HEK293T (cell line): ENCODE results near the gene ABCC5.

Source experiments
- CTCF ChIA-PET: fragments of 350-600 bp; formaldehyde crosslinking; extraction: SDS; loops from one replicate; lab custom pipeline; 2021; ENCODE audit warnings: antibody characterized with exemption, inconsistent platforms; lab: Yijun Ruan, JAX
- POLR2A ChIA-PET: fragments of 350-600 bp; formaldehyde crosslinking; extraction: SDS; loops from one replicate; lab custom pipeline; 2020; ENCODE audit warnings: antibody characterized with exemption, inconsistent platforms; lab: Yijun Ruan, JAX
- DNase-seq: peaks from one replicate; pipeline ENCODE4 v3.0.0; 2012; ENCODE audit warnings: mixed read lengths; ENCODE audit errors: extremely low spot score
- ARNT ChIP-seq: fragments of 450-650 bp; IDR thresholded peaks from 2 replicates; pipeline ENCODE4 v1.6.1; 2017; ENCODE audit warnings: mild to moderate bottlenecking
- BHLHE40 ChIP-seq: fragments of 450-650 bp; IDR thresholded peaks from 2 replicates; pipeline ENCODE4 v1.6.1; 2016; ENCODE audit warnings: mild to moderate bottlenecking, moderate library complexity, borderline replicate concordance
- CTBP1 ChIP-seq: fragments of 450-650 bp; IDR thresholded peaks from 2 replicates; pipeline ENCODE4 v1.6.1; 2016; ENCODE audit warnings: borderline replicate concordance
- ELF4 ChIP-seq: fragments of 450-650 bp; IDR thresholded peaks from 2 replicates; pipeline ENCODE4 v1.6.1; 2017; ENCODE audit warnings: antibody characterized with exemption
- FOXA1 ChIP-seq: fragments of 450-650 bp; IDR thresholded peaks from 2 replicates; pipeline ENCODE4 v1.6.1; 2016; ENCODE audit warnings: mild to moderate bottlenecking
- FOXK2 ChIP-seq: fragments of 450-650 bp; IDR thresholded peaks from 2 replicates; pipeline ENCODE4 v1.6.1; 2016; ENCODE audit warnings: mild to moderate bottlenecking
- FOXM1 ChIP-seq: fragments of 450-650 bp; IDR thresholded peaks from 2 replicates; pipeline ENCODE4 v1.6.1; 2017; ENCODE audit warnings: mild to moderate bottlenecking, borderline replicate concordance
- HDGF ChIP-seq: fragments of 450-650 bp; IDR thresholded peaks from 2 replicates; pipeline ENCODE4 v1.6.1; 2017; ENCODE audit warnings: antibody characterized with exemption, borderline replicate concordance
- L3MBTL2 ChIP-seq: fragments of 450-650 bp; conservative IDR thresholded peaks from 2 replicates; pipeline ENCODE4 v1.6.1; 2016; ENCODE audit warnings: mild to moderate bottlenecking
- LEF1 ChIP-seq: fragments of 450-650 bp; IDR thresholded peaks from 2 replicates; pipeline ENCODE4 v1.6.1; 2017; ENCODE audit warnings: mild to moderate bottlenecking, borderline replicate concordance
- NFRKB ChIP-seq: fragments of 450-650 bp; IDR thresholded peaks from 2 replicates; pipeline ENCODE4 v1.6.1; 2016; ENCODE audit warnings: mild to moderate bottlenecking, moderate library complexity
- SP1 ChIP-seq: fragments of 450-650 bp; IDR thresholded peaks from 2 replicates; pipeline ENCODE4 v1.6.1; 2017
- SUZ12 ChIP-seq: fragments of 450-650 bp; IDR thresholded peaks from 2 replicates; pipeline ENCODE4 v1.6.1; 2016; ENCODE audit warnings: mild to moderate bottlenecking
- TARDBP ChIP-seq: fragments of 450-650 bp; IDR thresholded peaks from 2 replicates; pipeline ENCODE4 v1.6.1; 2016
- ZNF384 ChIP-seq: fragments of 450-650 bp; IDR thresholded peaks from 2 replicates; pipeline ENCODE4 v1.6.1; 2016
- TF ChIP-seq, protein P1 (sequence below): fragments of 450-650 bp; IDR thresholded peaks from 2 replicates; pipeline ENCODE4 v1.6.1; 2016

Gene ABCC5

DNA sequence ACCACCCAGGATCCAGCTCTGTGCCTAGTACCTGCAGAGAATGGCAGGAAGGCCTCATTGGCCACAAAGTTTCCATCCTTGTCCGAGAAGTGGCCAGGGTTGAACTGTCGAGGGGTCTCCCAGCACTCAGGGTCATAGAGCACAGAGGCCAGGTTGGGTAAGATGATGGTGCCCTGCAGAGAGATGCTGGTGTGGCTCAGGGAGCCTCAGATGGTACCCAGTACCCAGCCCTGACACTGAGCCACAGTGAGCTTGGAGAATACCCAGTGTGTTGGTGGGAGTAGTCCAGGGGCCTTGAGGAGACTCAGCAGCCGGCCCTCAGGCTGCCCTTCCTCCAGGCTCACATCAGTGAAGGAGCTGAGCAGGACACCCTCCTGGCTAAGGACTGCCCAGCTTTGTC is 121.5 kb downstream of the ABCC5 start:
- CTCF ChIA-PET, result interaction anchor here (1.0 to 1.5 kb wide), 4 partner anchors 9 to 120 kb away, joined by 3 to 9 read pairs (median 6); partner anchors contain the start of gene PARL
- no peak for DNase-seq
- POLR2A ChIA-PET, result no interaction called here
- TF ChIP-seq SUZ12, result no peak
- TF ChIP-seq FOXA1, result no peak
- TF ChIP-seq ARNT, result no peak
- TF ChIP-seq L3MBTL2, result no peak
- TF ChIP-seq FOXK2, result no peak
- no peak for TF ChIP-seq HDGF

DNA sequence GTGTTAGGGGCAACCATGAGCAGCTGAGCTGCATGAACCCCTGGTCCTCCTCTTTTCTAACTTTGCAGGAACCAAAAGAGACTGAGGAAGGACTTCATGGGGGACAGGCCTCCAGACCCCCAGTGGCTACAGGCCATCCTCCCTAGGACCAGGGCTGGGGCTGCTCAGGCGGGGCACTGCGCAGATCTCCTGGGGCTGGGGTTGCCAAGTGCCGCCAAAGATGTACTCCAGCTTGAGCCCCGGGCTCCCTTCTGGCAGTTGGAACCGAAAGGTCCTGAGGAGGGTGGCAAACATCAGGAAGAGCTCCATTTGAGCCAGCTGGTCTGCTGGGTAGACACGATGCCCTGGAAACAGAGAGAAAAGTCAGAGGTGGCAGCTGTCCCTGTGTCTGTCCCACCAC is 121.9 kb downstream of the ABCC5 start:
- CTCF ChIA-PET, result interaction anchor here (0.9 to 1.5 kb wide), 5 partner anchors 8 to 121 kb away, joined by 3 to 9 read pairs (median 6); partner anchors contain the start of gene PARL
- TF ChIP-seq CTBP1 (no peak), NFRKB (no peak), TARDBP (no peak), SP1 (no peak), ELF4 (no peak), FOXM1 (no peak), HDGF (no peak), BHLHE40 (no peak), L3MBTL2 (no peak), ZNF384 (no peak), FOXA1 (no peak)
- TF ChIP-seq, protein P1, sequence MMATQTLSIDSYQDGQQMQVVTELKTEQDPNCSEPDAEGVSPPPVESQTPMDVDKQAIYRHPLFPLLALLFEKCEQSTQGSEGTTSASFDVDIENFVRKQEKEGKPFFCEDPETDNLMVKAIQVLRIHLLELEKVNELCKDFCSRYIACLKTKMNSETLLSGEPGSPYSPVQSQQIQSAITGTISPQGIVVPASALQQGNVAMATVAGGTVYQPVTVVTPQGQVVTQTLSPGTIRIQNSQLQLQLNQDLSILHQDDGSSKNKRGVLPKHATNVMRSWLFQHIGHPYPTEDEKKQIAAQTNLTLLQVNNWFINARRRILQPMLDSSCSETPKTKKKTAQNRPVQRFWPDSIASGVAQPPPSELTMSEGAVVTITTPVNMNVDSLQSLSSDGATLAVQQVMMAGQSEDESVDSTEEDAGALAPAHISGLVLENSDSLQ, result no peak
- POLR2A ChIA-PET, result no interaction called here
- DNase-seq, result no peak

DNA sequence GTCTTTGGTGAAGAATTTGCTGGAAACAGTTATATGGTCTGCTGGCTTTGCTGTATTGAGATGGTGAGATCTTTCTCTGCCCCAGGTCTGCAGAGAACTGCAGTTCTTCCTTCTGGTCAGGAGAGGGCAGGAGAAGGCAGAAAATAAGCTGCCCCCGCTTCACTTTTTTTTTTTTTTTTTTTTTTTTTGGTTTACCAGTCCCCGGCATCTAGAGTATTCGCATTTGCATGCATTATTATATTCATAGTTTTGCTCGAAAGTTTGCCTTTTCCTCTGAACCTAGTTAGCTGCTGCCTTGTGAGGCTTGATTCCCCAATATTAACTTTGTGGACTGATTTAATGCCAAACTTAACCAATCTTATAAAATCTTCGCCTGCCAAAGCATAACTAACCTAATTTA is 122.4 kb downstream of the ABCC5 start:
- CTCF ChIA-PET, result interaction anchor here (0.9 to 1.5 kb wide), 5 partner anchors 9 to 121 kb away, joined by 3 to 9 read pairs (median 6); partner anchors contain the start of gene PARL
- DNase-seq, result peak; percentile 67
- TF ChIP-seq FOXA1 (no peak), ZNF384 (peak; percentile 98), ELF4 (no peak)
- POLR2A ChIA-PET, result no interaction called here

DNA sequence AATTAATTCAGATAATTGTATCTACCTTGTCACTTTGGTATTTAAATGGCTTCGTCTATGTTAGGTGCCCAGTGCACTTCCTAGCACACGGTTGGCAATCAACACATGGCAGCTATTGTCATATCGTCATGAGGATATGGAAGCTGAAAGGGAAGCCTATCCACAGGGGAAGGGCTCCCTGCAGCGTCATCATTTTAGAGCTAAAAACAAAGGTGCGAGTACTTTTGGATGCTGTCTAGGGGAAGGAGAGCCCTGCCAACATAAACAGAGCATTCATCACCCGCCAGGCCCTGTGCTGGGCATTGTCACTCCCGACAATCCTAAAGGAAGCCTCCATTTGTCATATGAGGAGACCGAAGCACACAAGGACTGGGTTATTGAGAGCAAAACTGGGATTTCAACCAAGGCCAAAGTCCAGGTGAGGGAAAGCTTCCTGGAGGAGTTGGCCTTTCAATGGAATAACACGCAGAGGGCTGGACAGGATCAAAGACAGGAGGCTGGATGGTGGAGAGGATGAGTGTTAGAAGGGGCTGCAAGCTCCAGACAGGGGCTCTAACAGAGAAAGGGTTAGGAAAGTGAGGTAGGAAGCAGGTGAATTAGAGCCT is 125.0 kb downstream of the ABCC5 start:
- ChIA-PET POLR2A (no interaction called here), CTCF (no interaction called here)
- TF ChIP-seq SUZ12 (no peak), TARDBP (no peak)
- no peak for DNase-seq

DNA sequence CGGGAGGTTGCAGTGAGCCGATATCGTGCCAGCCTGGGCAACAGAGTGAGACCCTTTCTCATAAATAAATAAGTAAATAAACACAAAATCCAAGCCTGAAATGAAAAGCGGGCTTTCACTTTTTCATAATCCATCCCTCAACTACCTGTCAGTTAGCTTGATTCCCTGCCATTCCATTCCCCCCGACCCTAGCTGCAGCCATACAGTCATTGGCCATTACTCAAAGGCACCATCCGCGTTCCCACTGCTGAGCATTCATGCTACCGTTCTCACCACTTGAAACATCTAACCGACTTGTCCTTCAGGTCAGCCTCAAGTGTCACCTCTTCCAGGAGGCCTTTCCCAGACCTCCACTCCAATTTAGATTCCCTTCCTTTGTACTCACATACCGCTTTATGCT is 131.9 kb downstream of the ABCC5 start:
- no peak for DNase-seq
- CTCF ChIA-PET, result interaction anchor here (0.5 to 2.1 kb wide), 4 partner anchors 10 to 403 kb away, joined by 3 to 9 read pairs (median 4); no protein-coding TSS in a partner anchor
- POLR2A ChIA-PET, result no interaction called here
- TF ChIP-seq ZNF384 (no peak), TARDBP (no peak), FOXK2 (no peak)

DNA sequence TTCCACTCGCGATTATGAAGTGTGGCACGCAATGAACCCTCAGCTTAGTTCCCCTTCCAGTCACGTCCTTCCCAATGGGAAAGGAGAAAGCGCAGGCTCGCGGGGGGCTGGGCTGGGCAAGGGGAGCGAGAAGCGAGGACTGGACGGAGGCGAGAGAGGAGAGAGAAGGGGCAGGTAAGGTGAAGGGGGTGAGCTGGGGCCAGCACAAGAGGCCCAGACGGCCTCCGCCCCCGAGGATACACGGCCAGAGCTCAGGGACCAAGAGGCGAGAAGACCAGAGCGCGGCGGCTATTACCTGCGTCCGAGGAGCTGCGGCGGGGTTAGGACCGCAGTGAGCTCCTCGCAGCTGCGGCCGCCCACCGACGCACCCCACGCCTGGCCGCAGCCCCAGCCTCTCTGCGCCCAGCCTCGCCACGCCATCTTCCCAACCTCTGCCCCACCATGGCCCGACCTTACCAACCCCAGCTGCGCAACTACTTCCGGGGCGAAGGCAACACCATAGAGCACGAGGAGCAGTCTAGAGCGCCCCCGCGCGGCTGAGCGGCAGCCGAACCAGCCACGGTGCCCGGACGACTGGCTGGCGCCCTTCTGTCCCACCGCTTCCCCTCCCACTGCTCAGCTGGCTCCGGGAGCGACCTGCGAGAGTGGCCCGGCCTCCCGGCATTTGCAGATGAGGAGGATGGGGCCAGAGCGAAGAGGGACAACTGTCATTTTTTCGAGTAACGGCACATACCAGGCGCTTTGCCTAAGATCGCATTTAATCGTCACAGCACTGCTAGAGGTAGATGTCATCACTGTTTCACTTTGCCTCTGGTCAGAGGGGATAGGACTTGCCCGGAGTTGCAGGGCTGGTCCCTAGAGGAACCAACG is 133.0 kb downstream of the ABCC5 start, which contains the start of gene PARL:
TSS of gene PARL (minus strand) at position 454 of the 870 bp plus-strand sequence. CDS start at position 420, 34 bp downstream.
- ChIA-PET POLR2A (interaction anchor here (0.8 to 1.2 kb wide), 5 partner anchors 9 to 131 kb away, joined by 3 to 7 read pairs (median 3); partner anchors contain the start of gene MAP6D1), CTCF (interaction anchor here (1.1 to 2.1 kb wide), 4 partner anchors 11 to 85 kb away, joined by 3 to 9 read pairs (median 4); no protein-coding TSS in a partner anchor)
- TF ChIP-seq FOXM1 (no peak), L3MBTL2 (peak; percentile 40), LEF1 (no peak), ZNF384 (no peak), ELF4 (peak; percentile 32; the same call in 1 of the 2 replicates), NFRKB (no peak)
- DNase-seq, result peak; percentile 88

DNA sequence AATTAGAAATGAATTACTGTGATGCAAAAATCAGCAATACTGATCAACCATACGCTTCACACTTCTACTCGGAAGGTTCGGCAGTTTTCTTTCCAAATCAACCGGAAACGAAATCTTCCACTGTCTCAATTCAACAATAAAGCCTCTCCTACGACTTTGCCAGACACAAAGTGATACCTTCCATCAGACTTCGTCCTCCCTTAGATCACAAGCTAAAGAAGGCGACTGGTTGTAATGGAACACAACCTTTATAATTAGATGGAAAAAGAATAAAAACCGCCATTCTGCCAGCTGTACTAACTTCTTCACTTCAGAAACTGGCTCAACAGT is 133.6 kb downstream of the ABCC5 start:
- no peak for DNase-seq
- ChIA-PET POLR2A (interaction anchor here (0.8 to 1.2 kb wide), 4 partner anchors 8 to 58 kb away, joined by 3 to 7 read pairs (median 4); partner anchors contain the start of gene MAP6D1), CTCF (interaction anchor here (1.2 to 2.1 kb wide), 2 partner anchors 12 to 20 kb away, joined by 3 to 9 read pairs; no protein-coding TSS in a partner anchor)
- TF ChIP-seq SUZ12 (no peak), FOXA1 (no peak), ZNF384 (no peak), L3MBTL2 (no peak), CTBP1 (no peak), LEF1 (no peak), FOXK2 (no peak), FOXM1 (no peak), SP1 (no peak), HDGF (no peak), TARDBP (no peak), ELF4 (no peak), NFRKB (no peak), ARNT (no peak)
- TF ChIP-seq, protein P1, result no peak
